Uterus (tissue), 2 donors: ENCODE measurements around the gene SIGLEC7.

ENCODE experiments used
- CTCF ChIP-seq, 4 experiments: fragments of 200-600 bp in 2 of 4; fragments of 450-650 bp in 2 of 4; sonication (generic) in 2 of 4; IDR thresholded peaks; one replicate each; pipeline ENCODE4 v1.5.1; 2016 to 2019; ENCODE audit warnings: antibody characterized with exemption in 4 of 4, mild to moderate bottlenecking in 2 of 4, moderate library complexity in 1 of 4
- POLR2A ChIP-seq, 2 donors: fragments of 450-650 bp; IDR thresholded peaks; one replicate each; pipeline ENCODE4 v1.6.1; 2016; ENCODE audit warnings: antibody characterized with exemption in 2 of 2, mild to moderate bottlenecking in 1 of 2, moderate library complexity in 1 of 2

- TF ChIP-seq CTCF (IDR thresholded peaks at IDR 0.05) (no peak), POLR2A (IDR thresholded peaks at IDR 0.05) (no peak)
Measured at GRCh38 chr19:51161867-51162496, 19.9 kb downstream of the SIGLEC7 start.
